H1 (cell line): ENCODE measurements around the gene RPL21.

Experiments
- CREB1 ChIP-seq: IDR thresholded peaks from 2 replicates; pipeline ENCODE4 v1.6.1; 2012; ENCODE audit warnings: inconsistent platforms
- CTCF ChIP-seq, 3 experiments: IDR thresholded peaks; 1 replicate in 2 of 3; 2 replicates in 1 of 3; pipeline versions ENCODE4 v1.5.1 to v1.6.1; 2011; ENCODE audit warnings: low read length in 3 of 3, mild to moderate bottlenecking in 3 of 3, inconsistent platforms in 2 of 3, low read depth in 1 of 3, moderate library complexity in 1 of 3; ENCODE audit not compliant: insufficient read depth in 1 of 3; ENCODE audit errors: control extremely low read depth in 1 of 3
- GABPA ChIP-seq: IDR thresholded peaks from 2 replicates; pipeline ENCODE4 v1.6.1; 2011; ENCODE audit warnings: mild to moderate bottlenecking, low read length, moderate library complexity, borderline replicate concordance; ENCODE audit not compliant: insufficient read depth
- POLR2A ChIP-seq, 2 experiments: IDR thresholded peaks; 1 replicate in 1 of 2; 2 replicates in 1 of 2; pipeline ENCODE4 v1.6.1; 2011; ENCODE audit warnings: low read depth in 2 of 2, low read length in 2 of 2, mild to moderate bottlenecking in 2 of 2; ENCODE audit errors: control extremely low read depth in 1 of 2
- POLR2AphosphoS5 ChIP-seq: IDR thresholded peaks from 2 replicates; pipeline ENCODE4 v1.6.1; 2011; ENCODE audit warnings: low read depth, low read length
- RAD21 ChIP-seq, 2 experiments: IDR thresholded peaks in 1 of 2; conservative IDR thresholded peaks in 1 of 2; 2 replicates each; pipeline ENCODE4 v1.6.1; 2011; ENCODE audit warnings: low read depth in 2 of 2, low read length in 2 of 2, improper control_type of control experiment in 1 of 2, inconsistent platforms in 1 of 2, mild to moderate bottlenecking in 1 of 2, moderate library complexity in 1 of 2
- RFX5 ChIP-seq: IDR thresholded peaks from 2 replicates; pipeline ENCODE4 v1.6.1; 2011; ENCODE audit warnings: low read depth, low read length, improper control_type of control experiment, borderline replicate concordance
- SIRT6 ChIP-seq: IDR thresholded peaks from one replicate; pipeline ENCODE4 v1.7.1; 2012; ENCODE audit warnings: low read length, inconsistent platforms
- SP1 ChIP-seq: IDR thresholded peaks from 2 replicates; pipeline ENCODE4 v1.6.1; 2011; ENCODE audit warnings: low read depth, low read length
- TCF12 ChIP-seq: IDR thresholded peaks from 2 replicates; pipeline ENCODE4 v1.6.1; 2011; ENCODE audit warnings: low read depth, mild to moderate bottlenecking, low read length
- USF2 ChIP-seq: IDR thresholded peaks from 2 replicates; pipeline ENCODE4 v1.6.1; 2011; ENCODE audit warnings: low read length, improper control_type of control experiment
- YY1 ChIP-seq: IDR thresholded peaks from 2 replicates; pipeline ENCODE4 v1.6.1; 2011; ENCODE audit warnings: low read depth, mild to moderate bottlenecking, low read length

GRCh38 chr13:27296496-27296895, 45.1 kb downstream of the RPL21 start:
- no peak for TF ChIP-seq GABPA
- no peak for TF ChIP-seq USF2
- no peak for TF ChIP-seq CTCF (IDR thresholded peaks at IDR 0.05; ENCODE audit: control extremely low read depth in 1 of 3, insufficient read depth in 1 of 3, low read depth in 1 of 3, low read length in 3 of 3)
- no peak for TF ChIP-seq POLR2A (IDR thresholded peaks at IDR 0.05; ENCODE audit: control extremely low read depth in 1 of 2, low read depth in 2 of 2, low read length in 2 of 2)
- TF ChIP-seq SP1 = no peak
- TF ChIP-seq RAD21 (IDR thresholded peaks at IDR 0.05 in 1 of 2, conservative IDR thresholded peaks at IDR 0.05 in 1 of 2; ENCODE audit: low read depth in 2 of 2, low read length in 2 of 2) = no peak
- TF ChIP-seq POLR2AphosphoS5 = no peak
- TF ChIP-seq YY1 = no peak
- TF ChIP-seq RFX5 = no peak
- no peak for TF ChIP-seq SIRT6
- no peak for TF ChIP-seq TCF12
- TF ChIP-seq CREB1 = no peak
